Right cardiac atrium (tissue), 5 donors: ENCODE data around the gene LRRC14B. TPM values are rescaled to one million over a fixed set of nuclear protein-coding genes. Genes with fewer than 3 reads are reported as not detected.

ENCODE experiments used
- ATAC-seq, 2 donors: fragments of 200-7000 bp; cut with Tn5 transposase; one replicate each; pipeline versions ENCODE4 v1.8.0 to v1.9.1; 2020; ENCODE audit warnings: moderate library complexity in 2 of 2, mild to moderate bottlenecking in 1 of 2
- DNase-seq, 3 donors: peaks; one replicate each; pipeline ENCODE4 v3.0.0-alpha.2; 2020
- H3K27ac ChIP-seq: one replicate; pipeline ENCODE4 v1.5.1; 2013; ENCODE audit warnings: mild to moderate bottlenecking, low read length, control low read depth, moderate library complexity
- H3K27me3 ChIP-seq: one replicate; pipeline ENCODE4 v1.6.1; 2013; ENCODE audit not compliant: control insufficient read depth, insufficient read depth
- H3K4me1 ChIP-seq: one replicate; pipeline ENCODE4 v1.6.1; 2013; ENCODE audit warnings: low read length; ENCODE audit not compliant: control insufficient read depth, insufficient read depth
- H3K4me3 ChIP-seq: one replicate; pipeline ENCODE4 v1.5.1; 2013; ENCODE audit warnings: low read length, control low read depth
- H3K9me3 ChIP-seq: one replicate; pipeline ENCODE4 v1.6.1; 2013; ENCODE audit warnings: low read length; ENCODE audit not compliant: control insufficient read depth
- WGBS: extraction: QIAGEN DNeasy Blood & Tissue Kit; methylation state at CpG from one replicate; pipeline ENCODE4 v1.1.7; 2013; 5-methylcytosine and 5-hydroxymethylcytosine counted together
- intact Hi-C, 4 donors: fragments of 100-400 bp; cut with DNase I; formaldehyde crosslinking; loops; one replicate each; pipeline versions ENCODE4 v1.11.0 to v1.14.0; 2022 to 2023
- polyA plus RNA-seq: library from polyadenylated mRNA; stranded (reverse); fragments of 200-250 nt; gene quantifications from one replicate; pipeline ENCODE4 v1.2.3, GENCODE V29; 2013
- total RNA-seq, 4 donors: library from RNA; stranded (reverse); fragmentation: NEBNext Ultra II Directional; extraction: Animal tissue kit (Norgen Biotek cat#: 25700); gene quantifications; one replicate each; pipeline ENCODE4 v1.2.1, GENCODE V29; 2021
- donor health status: healthy with polysubstance abuse.
- donor health status: DM: no; HTN: yes; CAD: no.
- donor health status: DM: no; HTN: no; CAD: no.
- donor health status: DM: no; HTN: yes; CAD: no; lungs with severe emphysema.
- donor health status: DM: yes; HTN: yes; CAD: no.

LRRC14B gene
- total and polyA plus RNA-seq, 5 donors = 6.3 to 51.1 (median 38.1) TPM

GRCh38 chr5:187042-187431, 4.3 kb upstream of the LRRC14B start:
- Histone ChIP-seq H3K9me3 (no peaks in the 10 kb centered on the region), H3K4me3 (no peak overlapping the region), H3K27ac (no peak overlapping the region), H3K4me1 (peaks cover 4% of the 10 kb centered on the region), H3K27me3 (no peaks in the 10 kb centered on the region)
- intact Hi-C loops = no loop called here
- peak in 1 of 3 donors; percentile 40 for DNase-seq
- ATAC-seq = no peak
- 82% methylated on average over 13 of the region's 13 CpGs for WGBS

GRCh38 chr5:187617-188451, 3.5 kb upstream of the LRRC14B start:
- H3K4me1 ChIP-seq = peaks cover 4% of the 10 kb centered on the region
- no peaks in the 10 kb centered on the region for H3K27me3 ChIP-seq
- H3K27ac ChIP-seq = no peak overlapping the region
- intact Hi-C loops = no loop called here
- no peak overlapping the region for H3K4me3 ChIP-seq
- H3K9me3 ChIP-seq = no peaks in the 10 kb centered on the region
- ATAC-seq = peak in 1 of 2 donors; percentile 1
- DNase-seq = peak in 2 of 3 donors; percentile 57 to 63
- 57% methylated on average over 21 of the region's 21 CpGs for WGBS

GRCh38 chr5:188488-189481, 2.5 kb upstream of the LRRC14B start:
- intact Hi-C loops = no loop called here
- Histone ChIP-seq H3K27ac (no peak overlapping the region), H3K27me3 (no peaks in the 10 kb centered on the region), H3K4me1 (peaks cover 4% of the 10 kb centered on the region), H3K9me3 (no peaks in the 10 kb centered on the region), H3K4me3 (no peak overlapping the region)
- ATAC-seq (peak; percentile 73 to 77), DNase-seq (peak; percentile 90 to 96 (median 95))
- 34% methylated on average over 37 of the region's 37 CpGs for WGBS

- Histone ChIP-seq H3K27me3 (no peaks in the 10 kb centered on the region), H3K27ac (no peak overlapping the region), H3K4me3 (no peak overlapping the region), H3K4me1 (peaks cover 4% of the 10 kb centered on the region), H3K9me3 (no peaks in the 10 kb centered on the region)
- DNase-seq (peak in 1 of 3 donors; percentile 34), ATAC-seq (no peak)
- intact Hi-C loops = no loop called here
- 80% methylated on average over 10 of the region's 10 CpGs for WGBS
Observed at GRCh38 chr5:189486-189885, 1.8 kb upstream of the LRRC14B start.

GRCh38 chr5:189976-190365, 1.3 kb upstream of the LRRC14B start:
- 53% methylated on average over 11 of the region's 11 CpGs for WGBS
- H3K4me3 ChIP-seq = no peak overlapping the region

GRCh38 chr5:190366-191035, 794 bp upstream of the LRRC14B start:
- H3K4me3 ChIP-seq = no peak overlapping the region
- peak overlapping the region; percentile 87 for H3K27ac ChIP-seq
- intact Hi-C loops = no loop called here
- H3K27me3 ChIP-seq = no peaks in the 10 kb centered on the region
- no peaks in the 10 kb centered on the region for H3K9me3 ChIP-seq
- H3K4me1 ChIP-seq = peaks cover 4% of the 10 kb centered on the region
- ATAC-seq = peak in 1 of 2 donors; percentile 4
- DNase-seq = peak in 2 of 3 donors; percentile 46 to 57
- WGBS = 45% methylated on average over 16 of the region's 16 CpGs

More at GRCh38 chr5:189976-190365, 1.3 kb upstream of the LRRC14B start:
- Histone ChIP-seq H3K27me3 (no peaks in the 10 kb centered on the region), H3K9me3 (no peaks in the 10 kb centered on the region), H3K27ac (peak overlapping the region; percentile 87), H3K4me1 (peaks cover 4% of the 10 kb centered on the region)
- intact Hi-C loops = no loop called here
- ATAC-seq = no peak
- peak in 1 of 3 donors; percentile 48 for DNase-seq

GRCh38 chr5:191949-192690, 825 bp downstream of the LRRC14B start:
- Histone ChIP-seq H3K9me3 (no peaks in the 10 kb centered on the region), H3K4me1 (peaks cover 4% of the 10 kb centered on the region), H3K4me3 (no peak overlapping the region), H3K27ac (peak overlapping the region; percentile 40), H3K27me3 (no peaks in the 10 kb centered on the region)
- no peak for ATAC-seq
- WGBS = 82% methylated on average over 46 of the region's 46 CpGs
- intact Hi-C loops = no loop called here
- DNase-seq = peak in 2 of 3 donors; percentile 44 to 47

GRCh38 chr5:192691-192969, 1.3 kb downstream of the LRRC14B start:
- DNase-seq = peak in 1 of 3 donors; percentile 28
- 77% methylated on average over 9 of the region's 9 CpGs for WGBS
- intact Hi-C loops = no loop called here

GRCh38 chr5:192970-193831, 1.9 kb downstream of the LRRC14B start:
- Histone ChIP-seq H3K4me3 (peak overlapping the region; percentile 3), H3K4me1 (peaks cover 3% of the 10 kb centered on the region), H3K9me3 (no peaks in the 10 kb centered on the region), H3K27ac (peak overlapping the region; percentile 34), H3K27me3 (no peaks in the 10 kb centered on the region)
- DNase-seq (peak in 2 of 3 donors; percentile 46 to 60), ATAC-seq (no peak)
- intact Hi-C loops = no loop called here
- WGBS = 89% methylated on average over 17 of the region's 17 CpGs

More at GRCh38 chr5:192691-192969, 1.3 kb downstream of the LRRC14B start:
- Histone ChIP-seq H3K27ac (peak overlapping the region; percentile 34), H3K9me3 (no peaks in the 10 kb centered on the region), H3K27me3 (no peaks in the 10 kb centered on the region), H3K4me1 (peaks cover 4% of the 10 kb centered on the region), H3K4me3 (no peak overlapping the region)
- ATAC-seq = no peak
